Loucy (cell line): Measurements from ENCODE around the gene SRC.
"Not testable (repeated sequence)": the region's sequence is repeated elsewhere in the genome, so short reads cannot be mapped to it uniquely, and the experiment has no call there.

Experiments
- H2AFZ ChIP-seq: fragments of 200-600 bp; sonication (generic); 2 replicates; pipeline ENCODE4 v1.6.0; 2016; ENCODE audit warnings: antibody characterized with exemption, mild to moderate bottlenecking, low read length, moderate library complexity
- H3F3A ChIP-seq: fragments of 200-600 bp; 2 replicates; pipeline ENCODE4 v1.6.0; 2016; ENCODE audit warnings: antibody characterized with exemption, low read depth, mild to moderate bottlenecking
- H3K27me3 ChIP-seq: fragments of 200-600 bp; sonication (generic); 2 replicates; pipeline ENCODE4 v1.6.1; 2014; ENCODE audit warnings: low read length, mild to moderate bottlenecking; ENCODE audit not compliant: insufficient read depth, poor library complexity, severe bottlenecking
- H3K36me3 ChIP-seq: fragments of 200-600 bp; sonication (generic); 2 replicates; pipeline ENCODE4 v1.6.1; 2016; ENCODE audit warnings: low read length; ENCODE audit not compliant: insufficient read depth
- H3K4me1 ChIP-seq: fragments of 200-600 bp; sonication (generic); 2 replicates; pipeline ENCODE4 v1.5.1; 2014; ENCODE audit warnings: low read length, mild to moderate bottlenecking; ENCODE audit not compliant: insufficient read depth, poor library complexity, severe bottlenecking
- H3K4me2 ChIP-seq: fragments of 200-600 bp; sonication (generic); 2 replicates; pipeline ENCODE4 v1.6.0; 2014; ENCODE audit warnings: antibody characterized with exemption, low read length, low read depth, mild to moderate bottlenecking; ENCODE audit not compliant: poor library complexity, severe bottlenecking
- H3K4me3 ChIP-seq: fragments of 200-600 bp; sonication (generic); 2 replicates; pipeline ENCODE4 v1.5.1; 2014; ENCODE audit warnings: low read length, mild to moderate bottlenecking, mixed read lengths; ENCODE audit not compliant: poor library complexity, severe bottlenecking
- H3K79me2 ChIP-seq: fragments of 200-600 bp; sonication (generic); 2 replicates; pipeline ENCODE4 v1.6.1; 2014; ENCODE audit warnings: low read length; ENCODE audit not compliant: insufficient read depth
- H3K9ac ChIP-seq: fragments of 200-600 bp; sonication (generic); 2 replicates; pipeline ENCODE4 v1.6.0; 2014; ENCODE audit warnings: mild to moderate bottlenecking, low read depth, low read length, moderate library complexity; ENCODE audit not compliant: poor library complexity, severe bottlenecking
- H3K9me2 ChIP-seq: fragments of 200-600 bp; sonication (generic); replicated peaks from 2 replicates; pipeline ENCODE4 v1.6.1; 2016; ENCODE audit warnings: low read depth, low read length, mixed read lengths
- H3K9me3 ChIP-seq: fragments of 200-600 bp; sonication (generic); 2 replicates; pipeline ENCODE4 v1.6.1; 2014; ENCODE audit warnings: mild to moderate bottlenecking, antibody characterized with exemption, low read length, low read depth; ENCODE audit not compliant: insufficient read depth
- H4K20me1 ChIP-seq: fragments of 200-600 bp; sonication (generic); 2 replicates; pipeline ENCODE4 v1.6.0; 2014; ENCODE audit warnings: antibody characterized with exemption, low read length, mild to moderate bottlenecking; ENCODE audit not compliant: insufficient read depth, poor library complexity, severe bottlenecking
- CTCF ChIP-seq: fragments of 200-600 bp; sonication (generic); conservative IDR thresholded peaks from 2 replicates; pipeline ENCODE4 v1.5.1; 2014; ENCODE audit warnings: mild to moderate bottlenecking, antibody characterized with exemption, low read length
- EZH2phosphoT487 ChIP-seq: fragments of 200-600 bp; IDR thresholded peaks from 2 replicates; pipeline ENCODE4 v1.6.1; 2018; ENCODE audit warnings: antibody characterized with exemption, mild to moderate bottlenecking, moderate library complexity, borderline replicate concordance

Gene SRC

GRCh38 chr20:37337208-37337991 lies 8.5 kb upstream of the SRC start:
- H3K4me1 ChIP-seq, result peaks cover 12% of the 10 kb centered on the region
- no peak overlapping the region for H2AFZ ChIP-seq
- H3K9ac ChIP-seq, result no peak overlapping the region
- H3K9me2 ChIP-seq, result no peaks in the 10 kb centered on the region
- no peaks in the 10 kb centered on the region for H3K27me3 ChIP-seq
- H3K4me3 ChIP-seq, result no peak overlapping the region
- no peak overlapping the region for H3K4me2 ChIP-seq
- no peaks in the 10 kb centered on the region for H4K20me1 ChIP-seq
- no peak for TF ChIP-seq EZH2phosphoT487
- no peak for TF ChIP-seq CTCF
- H3K9me3 ChIP-seq, result no peaks in the 10 kb centered on the region
- H3F3A ChIP-seq, result no peaks in the 10 kb centered on the region
- no peaks in the 10 kb centered on the region for H3K79me2 ChIP-seq
- H3K36me3 ChIP-seq, result no peaks in the 10 kb centered on the region

GRCh38 chr20:37338380-37338779 lies 7.6 kb upstream of the SRC start:
- H3K36me3 ChIP-seq, H3K9me3 ChIP-seq, H2AFZ ChIP-seq, H3F3A ChIP-seq, H4K20me1 ChIP-seq, H3K27me3 ChIP-seq, H3K79me2 ChIP-seq, H3K4me2 ChIP-seq, H3K9ac ChIP-seq, H3K4me3 ChIP-seq, H3K9me2 ChIP-seq: not testable (repeated sequence)
- peaks cover 18% of the 10 kb centered on the region for H3K4me1 ChIP-seq

GRCh38 chr20:37339208-37339607 lies 6.7 kb upstream of the SRC start:
- H3K79me2 ChIP-seq, result no peaks in the 10 kb centered on the region
- H3K9me3 ChIP-seq, result no peaks in the 10 kb centered on the region
- TF ChIP-seq EZH2phosphoT487 (no peak), CTCF (no peak)
- no peak overlapping the region for H3K4me3 ChIP-seq
- no peaks in the 10 kb centered on the region for H3K27me3 ChIP-seq
- no peak overlapping the region for H3K4me2 ChIP-seq
- no peaks in the 10 kb centered on the region for H4K20me1 ChIP-seq
- no peak overlapping the region for H2AFZ ChIP-seq
- no peaks in the 10 kb centered on the region for H3F3A ChIP-seq
- no peaks in the 10 kb centered on the region for H3K9me2 ChIP-seq
- H3K9ac ChIP-seq, result no peak overlapping the region
- H3K36me3 ChIP-seq, result no peaks in the 10 kb centered on the region
- peaks cover 23% of the 10 kb centered on the region for H3K4me1 ChIP-seq

- H2AFZ ChIP-seq, H3K9ac ChIP-seq, H4K20me1 ChIP-seq, H3K79me2 ChIP-seq, H3F3A ChIP-seq, H3K36me3 ChIP-seq, H3K27me3 ChIP-seq, H3K9me2 ChIP-seq, H3K4me2 ChIP-seq, H3K4me3 ChIP-seq, H3K9me3 ChIP-seq: not testable (repeated sequence)
- H3K4me1 ChIP-seq, result peaks cover 23% of the 10 kb centered on the region
These were observed 6.2 kb upstream of the SRC start for GRCh38 chr20:37339764-37340109.
